T-helper 17 cell (primary cell): ENCODE results near the gene NAALADL2. TPM values are rescaled to one million over a fixed set of nuclear protein-coding genes. Genes with fewer than 3 reads are reported as not detected.
"Not testable (repeated sequence)": the region's sequence is repeated elsewhere in the genome, so short reads cannot be mapped to it uniquely, and the experiment has no call there.

Source experiments
- ATAC-seq: fragments of 150-1000 bp; cut with Tn5 transposase; 2 replicates; pipeline ENCODE4 v1.10.0; 2021; ENCODE audit warnings: mild to moderate bottlenecking, moderate library complexity
- DNase-seq, 3 donors: peaks; one replicate each; pipeline versions ENCODE4 v3.0.0 to v3.0.0-alpha.2; 2020 to 2021
- H3K9me3 ChIP-seq: one replicate; pipeline ENCODE4 v1.7.0; 2013; ENCODE audit warnings: low read length, mild to moderate bottlenecking; ENCODE audit not compliant: control insufficient read depth, poor library complexity, severe bottlenecking
- H3K27ac Mint-ChIP-seq: one replicate; pipeline ENCODE4 v1.8.0; 2022; ENCODE audit warnings: mild to moderate bottlenecking, moderate library complexity, mixed read lengths
- H3K27me3 Mint-ChIP-seq: one replicate; pipeline ENCODE4 v1.8.0; 2022; ENCODE audit warnings: mixed read lengths
- H3K36me3 Mint-ChIP-seq: one replicate; pipeline ENCODE4 v1.8.0; 2022; ENCODE audit warnings: low read depth, mixed read lengths
- H3K4me1 Mint-ChIP-seq: one replicate; pipeline ENCODE4 v1.8.0; 2022; ENCODE audit warnings: mild to moderate bottlenecking, mixed read lengths
- H3K4me3 Mint-ChIP-seq: one replicate; pipeline ENCODE4 v1.8.0; 2022; ENCODE audit warnings: mild to moderate bottlenecking, moderate library complexity, mixed read lengths
- total RNA-seq, 4 donors: library from RNA in 2 of 4; stranded (reverse) in 2 of 4; gene quantifications; one replicate each; pipeline ENCODE4 v1.2.3 and lab custom pipeline; 2022 to 2026

Gene NAALADL2
- total RNA-seq, 2 donors from 2014 or later: not detected

- not testable (repeated sequence) for H3K4me1 Mint-ChIP-seq, ATAC-seq, H3K27ac Mint-ChIP-seq, H3K4me3 Mint-ChIP-seq, H3K27me3 Mint-ChIP-seq, H3K9me3 ChIP-seq, H3K36me3 Mint-ChIP-seq, DNase-seq
Observed at GRCh38 chr3:175614107-175614506, 755.0 kb downstream of the NAALADL2 start.

- Mint-ChIP-seq H3K4me3 (no peak overlapping the region), H3K27ac (no peak overlapping the region), H3K27me3 (no peaks in the 10 kb centered on the region), H3K4me1 (no peaks in the 10 kb centered on the region), H3K36me3 (no peaks in the 10 kb centered on the region)
- peaks cover 3% of the 10 kb centered on the region for H3K9me3 ChIP-seq
- DNase-seq (no peak), ATAC-seq (no peak)
Observed at GRCh38 chr3:175617247-175617646, 758.1 kb downstream of the NAALADL2 start.

- Mint-ChIP-seq H3K36me3 (no peaks in the 10 kb centered on the region), H3K4me1 (no peaks in the 10 kb centered on the region), H3K4me3 (no peak overlapping the region), H3K27me3 (no peaks in the 10 kb centered on the region), H3K27ac (no peak overlapping the region)
- ATAC-seq (no peak), DNase-seq (no peak)
- peaks cover 3% of the 10 kb centered on the region for H3K9me3 ChIP-seq
Observed at GRCh38 chr3:175619369-175619768, 760.2 kb downstream of the NAALADL2 start.

- H3K4me1 Mint-ChIP-seq: no peaks in the 10 kb centered on the region
- no peaks in the 10 kb centered on the region for H3K27me3 Mint-ChIP-seq
- H3K36me3 Mint-ChIP-seq: no peaks in the 10 kb centered on the region
- H3K9me3 ChIP-seq: peaks cover 3% of the 10 kb centered on the region
- ATAC-seq (no peak), DNase-seq (no peak)
- H3K27ac Mint-ChIP-seq: no peak overlapping the region
- no peak overlapping the region for H3K4me3 Mint-ChIP-seq
Observed at GRCh38 chr3:175620093-175620492, 761.0 kb downstream of the NAALADL2 start.

- ATAC-seq (no peak), DNase-seq (no peak)
- H3K9me3 ChIP-seq: peaks cover 3% of the 10 kb centered on the region
- no peaks in the 10 kb centered on the region for H3K4me1 Mint-ChIP-seq
- no peaks in the 10 kb centered on the region for H3K36me3 Mint-ChIP-seq
- H3K27ac Mint-ChIP-seq: no peak overlapping the region
- no peak overlapping the region for H3K4me3 Mint-ChIP-seq
- no peaks in the 10 kb centered on the region for H3K27me3 Mint-ChIP-seq
Observed at GRCh38 chr3:175620532-175620931, 761.4 kb downstream of the NAALADL2 start.

- H3K9me3 ChIP-seq: no peaks in the 10 kb centered on the region
- DNase-seq (no peak), ATAC-seq (no peak)
- Mint-ChIP-seq H3K27me3 (no peaks in the 10 kb centered on the region), H3K4me3 (no peak overlapping the region), H3K36me3 (no peaks in the 10 kb centered on the region), H3K4me1 (no peaks in the 10 kb centered on the region), H3K27ac (no peak overlapping the region)
Observed at GRCh38 chr3:175640958-175641357, 781.8 kb downstream of the NAALADL2 start.

GRCh38 chr3:175646865-175647264 lies 787.7 kb downstream of the NAALADL2 start:
- H3K36me3 Mint-ChIP-seq: no peaks in the 10 kb centered on the region
- H3K4me3 Mint-ChIP-seq: no peak overlapping the region
- DNase-seq (no peak), ATAC-seq (no peak)
- no peak overlapping the region for H3K27ac Mint-ChIP-seq
- no peaks in the 10 kb centered on the region for H3K4me1 Mint-ChIP-seq
- no peaks in the 10 kb centered on the region for H3K27me3 Mint-ChIP-seq
- H3K9me3 ChIP-seq: no peaks in the 10 kb centered on the region

GRCh38 chr3:175648899-175649298 lies 789.8 kb downstream of the NAALADL2 start:
- no peak for DNase-seq
- ATAC-seq: no peak
- Mint-ChIP-seq H3K27me3 (no peaks in the 10 kb centered on the region), H3K4me1 (no peaks in the 10 kb centered on the region), H3K4me3 (no peak overlapping the region), H3K27ac (no peak overlapping the region), H3K36me3 (no peaks in the 10 kb centered on the region)
- no peaks in the 10 kb centered on the region for H3K9me3 ChIP-seq

GRCh38 chr3:175651716-175652115 lies 792.6 kb downstream of the NAALADL2 start:
- ATAC-seq: no peak
- no peak for DNase-seq
- Mint-ChIP-seq H3K27me3 (no peaks in the 10 kb centered on the region), H3K4me1 (no peaks in the 10 kb centered on the region), H3K36me3 (no peaks in the 10 kb centered on the region), H3K27ac (no peak overlapping the region), H3K4me3 (no peak overlapping the region)
- no peaks in the 10 kb centered on the region for H3K9me3 ChIP-seq

GRCh38 chr3:175655351-175655750 lies 796.2 kb downstream of the NAALADL2 start:
- Mint-ChIP-seq H3K4me1 (no peaks in the 10 kb centered on the region), H3K4me3 (no peak overlapping the region), H3K27ac (no peak overlapping the region), H3K36me3 (no peaks in the 10 kb centered on the region), H3K27me3 (no peaks in the 10 kb centered on the region)
- no peaks in the 10 kb centered on the region for H3K9me3 ChIP-seq
- ATAC-seq (no peak), DNase-seq (no peak)

GRCh38 chr3:175656461-175656860 lies 797.3 kb downstream of the NAALADL2 start:
- Mint-ChIP-seq H3K4me3 (no peak overlapping the region), H3K27me3 (no peaks in the 10 kb centered on the region)

GRCh38 chr3:175659670-175660350 lies 800.7 kb downstream of the NAALADL2 start:
- Mint-ChIP-seq H3K4me3 (no peak overlapping the region), H3K27me3 (no peaks in the 10 kb centered on the region), H3K36me3 (no peaks in the 10 kb centered on the region), H3K27ac (no peak overlapping the region), H3K4me1 (no peaks in the 10 kb centered on the region)
- no peak for DNase-seq
- ATAC-seq: no peak
- no peaks in the 10 kb centered on the region for H3K9me3 ChIP-seq

More at GRCh38 chr3:175656461-175656860, 797.3 kb downstream of the NAALADL2 start:
- ATAC-seq (no peak), DNase-seq (no peak)
- no peaks in the 10 kb centered on the region for H3K9me3 ChIP-seq
- no peaks in the 10 kb centered on the region for H3K4me1 Mint-ChIP-seq
- no peak overlapping the region for H3K27ac Mint-ChIP-seq
- H3K36me3 Mint-ChIP-seq: no peaks in the 10 kb centered on the region

- H3K4me3 Mint-ChIP-seq: no peak overlapping the region
- ATAC-seq: no peak
- H3K4me1 Mint-ChIP-seq: no peaks in the 10 kb centered on the region
- DNase-seq: no peak
- H3K9me3 ChIP-seq: no peaks in the 10 kb centered on the region
- no peak overlapping the region for H3K27ac Mint-ChIP-seq
- H3K36me3 Mint-ChIP-seq: no peaks in the 10 kb centered on the region
- no peaks in the 10 kb centered on the region for H3K27me3 Mint-ChIP-seq
Observed at GRCh38 chr3:175662815-175663214, 803.7 kb downstream of the NAALADL2 start.

- no peak for DNase-seq
- Mint-ChIP-seq H3K27me3 (no peaks in the 10 kb centered on the region), H3K27ac (no peak overlapping the region), H3K4me3 (no peak overlapping the region), H3K4me1 (no peaks in the 10 kb centered on the region), H3K36me3 (no peaks in the 10 kb centered on the region)
- no peaks in the 10 kb centered on the region for H3K9me3 ChIP-seq
- no peak for ATAC-seq
Observed at GRCh38 chr3:175664911-175665310, 805.8 kb downstream of the NAALADL2 start.
